Effector memory CD8-positive, alpha-beta T cell (primary cell): Measurements from ENCODE around the gene AXL.
"Not testable (repeated sequence)": the region's sequence is repeated elsewhere in the genome, so short reads cannot be mapped to it uniquely, and the experiment has no call there.

Source experiments
- ATAC-seq: fragments of 150-1000 bp; cut with Tn5 transposase; replicated peaks from 2 replicates; pipeline ENCODE4 v1.10.0; 2021; ENCODE audit warnings: mild to moderate bottlenecking, moderate library complexity
- DNase-seq, 3 experiments: peaks; one replicate each; pipeline ENCODE4 v3.0.0; 2021
- H3K27ac Mint-ChIP-seq, 2 donors: one replicate each; pipeline ENCODE4 v1.8.0; 2022; ENCODE audit warnings: mild to moderate bottlenecking in 2 of 2, mixed read lengths in 2 of 2, moderate library complexity in 2 of 2
- H3K27me3 Mint-ChIP-seq, 2 donors: one replicate each; pipeline ENCODE4 v1.8.0; 2022; ENCODE audit warnings: mixed read lengths in 2 of 2
- H3K36me3 Mint-ChIP-seq: one replicate; pipeline ENCODE4 v1.8.0; 2022; ENCODE audit warnings: mild to moderate bottlenecking, moderate library complexity, mixed read lengths; ENCODE audit not compliant: insufficient read depth
- H3K4me1 Mint-ChIP-seq, 2 donors: one replicate each; pipeline ENCODE4 v1.8.0; 2022; ENCODE audit warnings: low read depth in 2 of 2, mixed read lengths in 2 of 2
- H3K4me3 Mint-ChIP-seq, 2 donors: one replicate each; pipeline ENCODE4 v1.8.0; 2022; ENCODE audit warnings: mild to moderate bottlenecking in 2 of 2, mixed read lengths in 2 of 2, moderate library complexity in 2 of 2
- H3K9me3 Mint-ChIP-seq, 2 donors: one replicate each; pipeline ENCODE4 v1.8.0; 2022; ENCODE audit warnings: mixed read lengths in 2 of 2
- total RNA-seq, 9 experiments: gene quantifications; one replicate each; lab custom pipeline; 2026; lab: John Stamatoyannopoulos, UW

AXL gene
- 0 to 0.12 (median 0) reads per million in 9 experiments for total RNA-seq

GRCh38 chr19:41218615-41219507 lies at the start of gene AXL:
AXL (plus strand) TSS chr19:41219223; CDS start chr19:41219393, 170 bp downstream.
- Mint-ChIP-seq H3K36me3 (no peaks in the 10 kb centered on the region), H3K27me3 (peaks cover 69 to 77% of the 10 kb centered on the region in 2 donors), H3K4me1 (peaks cover 1 to 3% of the 10 kb centered on the region in 2 donors), H3K4me3 (no peak within 1 kb of the TSS), H3K9me3 (no peaks in the 10 kb centered on the region), H3K27ac (peak within 1 kb of the TSS in 1 of 2 donors; percentile 32)
- no peak for ATAC-seq
- no peak for DNase-seq

GRCh38 chr19:41172297-41173164 lies 46.5 kb upstream of the AXL start:
- Mint-ChIP-seq H3K27me3 (peaks cover 6 to 38% of the 10 kb centered on the region in 2 donors), H3K9me3 (no peaks in the 10 kb centered on the region), H3K4me1 (peaks cover 5 to 6% of the 10 kb centered on the region in 2 donors), H3K4me3 (no peak overlapping the region), H3K27ac (peak overlapping the region in 1 of 2 donors; percentile 39), H3K36me3 (no peaks in the 10 kb centered on the region)
- ATAC-seq: no peak
- no peak for DNase-seq

GRCh38 chr19:41174297-41174928 lies 44.6 kb upstream of the AXL start:
- peaks cover 5 to 6% of the 10 kb centered on the region in 2 donors for H3K4me1 Mint-ChIP-seq
- H3K9me3 Mint-ChIP-seq: no peaks in the 10 kb centered on the region
- ATAC-seq (no peak), DNase-seq (no peak)
- peaks cover under 1 to 24% of the 10 kb centered on the region in 2 donors for H3K27me3 Mint-ChIP-seq
- H3K4me3 Mint-ChIP-seq: no peak overlapping the region
- peaks cover under 1% of the 10 kb centered on the region for H3K36me3 Mint-ChIP-seq
- no peak overlapping the region for H3K27ac Mint-ChIP-seq

GRCh38 chr19:41175801-41176777 lies 42.9 kb upstream of the AXL start:
- H3K27me3 Mint-ChIP-seq: peaks cover 0 to 23% of the 10 kb centered on the region in 2 donors
- no peaks in the 10 kb centered on the region for H3K9me3 Mint-ChIP-seq
- DNase-seq (no peak), ATAC-seq (no peak)
- H3K4me1 Mint-ChIP-seq: peaks cover 5 to 6% of the 10 kb centered on the region in 2 donors
- H3K36me3 Mint-ChIP-seq: peaks cover 5% of the 10 kb centered on the region
- H3K27ac Mint-ChIP-seq: peak overlapping the region; percentile 54 to 88
- peak overlapping the region in 1 of 2 donors; percentile 21 for H3K4me3 Mint-ChIP-seq

GRCh38 chr19:41180173-41180572 lies 38.9 kb upstream of the AXL start:
- ATAC-seq, H3K4me1 Mint-ChIP-seq, DNase-seq, H3K36me3 Mint-ChIP-seq, H3K27ac Mint-ChIP-seq, H3K9me3 Mint-ChIP-seq, H3K4me3 Mint-ChIP-seq: not testable (repeated sequence)
- H3K27me3 Mint-ChIP-seq: peaks cover 6 to 20% of the 10 kb centered on the region in 2 donors

GRCh38 chr19:41186971-41187883 lies 31.8 kb upstream of the AXL start:
- no peaks in the 10 kb centered on the region for H3K4me1 Mint-ChIP-seq
- no peak overlapping the region for H3K27ac Mint-ChIP-seq
- DNase-seq (no peak), ATAC-seq (no peak)
- no peaks in the 10 kb centered on the region for H3K9me3 Mint-ChIP-seq
- H3K27me3 Mint-ChIP-seq: peaks cover 39 to 63% of the 10 kb centered on the region in 2 donors
- no peak overlapping the region for H3K4me3 Mint-ChIP-seq
- no peaks in the 10 kb centered on the region for H3K36me3 Mint-ChIP-seq

- Mint-ChIP-seq H3K27me3 (peaks cover 45 to 68% of the 10 kb centered on the region in 2 donors), H3K4me3 (no peak overlapping the region), H3K4me1 (peaks cover 0 to 6% of the 10 kb centered on the region in 2 donors), H3K27ac (no peak overlapping the region), H3K9me3 (no peaks in the 10 kb centered on the region), H3K36me3 (no peaks in the 10 kb centered on the region)
- ATAC-seq: no peak
- no peak for DNase-seq
Observed at GRCh38 chr19:41187884-41188279, 31.1 kb upstream of the AXL start.

- peaks cover 52 to 68% of the 10 kb centered on the region in 2 donors for H3K27me3 Mint-ChIP-seq
- H3K4me1 Mint-ChIP-seq: peaks cover 0 to 12% of the 10 kb centered on the region in 2 donors
- H3K27ac Mint-ChIP-seq: no peak overlapping the region
- DNase-seq (no peak), ATAC-seq (no peak)
- no peaks in the 10 kb centered on the region for H3K9me3 Mint-ChIP-seq
- H3K4me3 Mint-ChIP-seq: no peak overlapping the region
- no peaks in the 10 kb centered on the region for H3K36me3 Mint-ChIP-seq
Observed at GRCh38 chr19:41189425-41190065, 29.5 kb upstream of the AXL start.

GRCh38 chr19:41192574-41193429 lies 26.2 kb upstream of the AXL start, which contains the start of gene CYP2S1:
CYP2S1 (plus strand) TSS chr19:41193219; CDS start chr19:41193265, 46 bp downstream.
- ATAC-seq (peak; percentile 42), DNase-seq (no peak)
- Mint-ChIP-seq H3K27ac (peak within 1 kb of the TSS in 1 of 2 donors; percentile 24), H3K27me3 (peaks cover 59 to 86% of the 10 kb centered on the region in 2 donors), H3K4me1 (peaks cover 0 to 12% of the 10 kb centered on the region in 2 donors), H3K4me3 (peak within 1 kb of the TSS in 1 of 2 donors; percentile 22), H3K36me3 (no peaks in the 10 kb centered on the region), H3K9me3 (no peaks in the 10 kb centered on the region)

GRCh38 chr19:41193430-41194156 lies 25.4 kb upstream of the AXL start:
- H3K27me3 Mint-ChIP-seq: peaks cover 61 to 90% of the 10 kb centered on the region in 2 donors
- ATAC-seq (no peak), DNase-seq (no peak)
- H3K9me3 Mint-ChIP-seq: no peaks in the 10 kb centered on the region
- peaks cover 0 to 12% of the 10 kb centered on the region in 2 donors for H3K4me1 Mint-ChIP-seq
- H3K36me3 Mint-ChIP-seq: no peaks in the 10 kb centered on the region
- no peak overlapping the region for H3K4me3 Mint-ChIP-seq
- peak overlapping the region in 1 of 2 donors; percentile 24 for H3K27ac Mint-ChIP-seq
